WERI-Rb-1 (cell line): ENCODE results near the gene PLCXD3.

Experiments
- DNase-seq: peaks from one replicate; pipeline ENCODE4 v3.0.0-alpha.2; 2020
- H3K27ac ChIP-seq: fragments of 250-450 bp; sonication (Bioruptor Pico); 2 replicates; pipeline ENCODE4 v1.5.1; 2020; ENCODE audit warnings: mild to moderate bottlenecking, moderate library complexity
- H3K27me3 ChIP-seq: fragments of 250-450 bp; sonication (Bioruptor Pico); 2 replicates; pipeline ENCODE4 v1.5.1; 2021; ENCODE audit warnings: mild to moderate bottlenecking, low read depth, moderate library complexity; ENCODE audit not compliant: insufficient read depth, severe bottlenecking
- H3K36me3 ChIP-seq: fragments of 250-450 bp; sonication (Bioruptor Pico); 2 replicates; pipeline ENCODE4 v1.5.1; 2020; ENCODE audit warnings: mild to moderate bottlenecking, moderate library complexity
- H3K4me3 ChIP-seq: 2 replicates; pipeline ENCODE4 v1.5.1; 2011; ENCODE audit warnings: low read depth, mild to moderate bottlenecking, control low read depth, low read length
- H3K9me3 ChIP-seq: fragments of 250-450 bp; sonication (Bioruptor Pico); 2 replicates; pipeline ENCODE4 v1.5.1; 2021; ENCODE audit warnings: mild to moderate bottlenecking, moderate library complexity; ENCODE audit not compliant: severe bottlenecking
- TF ChIP-seq, protein P1 (sequence below): IDR thresholded peaks from 2 replicates; pipeline ENCODE4 v1.5.1; 2011; ENCODE audit warnings: low read depth, mild to moderate bottlenecking, control low read depth, inconsistent platforms, low read length

Gene PLCXD3

DNA sequence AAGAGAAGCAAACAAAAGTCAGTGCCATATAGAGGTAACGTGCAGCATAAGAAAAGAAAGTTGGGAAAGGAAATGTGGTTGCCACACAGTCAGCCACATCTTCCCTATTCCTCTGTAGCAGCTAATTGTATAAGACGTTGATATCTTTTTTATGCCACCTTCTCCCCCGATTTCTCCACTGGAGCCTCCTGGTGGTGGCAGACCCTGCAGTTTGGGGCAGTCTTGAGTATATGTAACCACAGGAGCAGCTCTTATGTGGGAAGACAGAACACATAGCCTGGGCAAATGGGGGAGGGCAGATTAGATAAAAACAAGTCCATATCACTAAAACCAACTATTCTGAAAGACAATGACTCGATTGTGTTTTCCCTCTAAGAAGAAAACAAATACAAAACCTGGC, 99.7 kb downstream of the PLCXD3 start:
- H3K9me3 ChIP-seq = no peaks in the 10 kb centered on the region
- H3K27me3 ChIP-seq = no peaks in the 10 kb centered on the region
- TF ChIP-seq, protein P1, sequence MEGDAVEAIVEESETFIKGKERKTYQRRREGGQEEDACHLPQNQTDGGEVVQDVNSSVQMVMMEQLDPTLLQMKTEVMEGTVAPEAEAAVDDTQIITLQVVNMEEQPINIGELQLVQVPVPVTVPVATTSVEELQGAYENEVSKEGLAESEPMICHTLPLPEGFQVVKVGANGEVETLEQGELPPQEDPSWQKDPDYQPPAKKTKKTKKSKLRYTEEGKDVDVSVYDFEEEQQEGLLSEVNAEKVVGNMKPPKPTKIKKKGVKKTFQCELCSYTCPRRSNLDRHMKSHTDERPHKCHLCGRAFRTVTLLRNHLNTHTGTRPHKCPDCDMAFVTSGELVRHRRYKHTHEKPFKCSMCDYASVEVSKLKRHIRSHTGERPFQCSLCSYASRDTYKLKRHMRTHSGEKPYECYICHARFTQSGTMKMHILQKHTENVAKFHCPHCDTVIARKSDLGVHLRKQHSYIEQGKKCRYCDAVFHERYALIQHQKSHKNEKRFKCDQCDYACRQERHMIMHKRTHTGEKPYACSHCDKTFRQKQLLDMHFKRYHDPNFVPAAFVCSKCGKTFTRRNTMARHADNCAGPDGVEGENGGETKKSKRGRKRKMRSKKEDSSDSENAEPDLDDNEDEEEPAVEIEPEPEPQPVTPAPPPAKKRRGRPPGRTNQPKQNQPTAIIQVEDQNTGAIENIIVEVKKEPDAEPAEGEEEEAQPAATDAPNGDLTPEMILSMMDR = no peak
- H3K36me3 ChIP-seq = no peaks in the 10 kb centered on the region
- H3K4me3 ChIP-seq = no peak overlapping the region
- DNase-seq = no peak
- H3K27ac ChIP-seq = no peak overlapping the region

DNA sequence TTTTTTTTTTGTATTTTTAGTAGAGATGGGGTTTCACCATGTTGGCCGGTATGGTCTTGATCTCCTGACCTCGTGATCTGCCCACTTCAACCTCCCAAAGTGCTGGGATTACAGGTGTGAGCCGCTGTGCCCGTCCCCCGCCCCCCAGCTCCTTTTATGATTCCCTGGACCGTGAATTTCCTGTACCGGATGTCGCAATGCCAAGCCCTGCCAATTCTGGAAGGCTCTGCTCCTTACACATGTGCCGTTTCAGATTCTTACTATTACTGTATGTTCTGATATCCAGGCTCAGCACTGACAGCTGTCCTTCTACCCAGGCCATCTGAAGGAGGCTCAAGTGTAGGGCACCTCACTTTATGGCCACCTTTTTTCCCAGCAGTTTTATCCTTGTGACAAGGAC, 100.1 kb downstream of the PLCXD3 start:
- Histone ChIP-seq H3K27me3 (no peaks in the 10 kb centered on the region), H3K36me3 (no peaks in the 10 kb centered on the region), H3K27ac (no peak overlapping the region), H3K9me3 (no peaks in the 10 kb centered on the region), H3K4me3 (no peak overlapping the region)
- TF ChIP-seq, protein P1 = no peak
- no peak for DNase-seq

DNA sequence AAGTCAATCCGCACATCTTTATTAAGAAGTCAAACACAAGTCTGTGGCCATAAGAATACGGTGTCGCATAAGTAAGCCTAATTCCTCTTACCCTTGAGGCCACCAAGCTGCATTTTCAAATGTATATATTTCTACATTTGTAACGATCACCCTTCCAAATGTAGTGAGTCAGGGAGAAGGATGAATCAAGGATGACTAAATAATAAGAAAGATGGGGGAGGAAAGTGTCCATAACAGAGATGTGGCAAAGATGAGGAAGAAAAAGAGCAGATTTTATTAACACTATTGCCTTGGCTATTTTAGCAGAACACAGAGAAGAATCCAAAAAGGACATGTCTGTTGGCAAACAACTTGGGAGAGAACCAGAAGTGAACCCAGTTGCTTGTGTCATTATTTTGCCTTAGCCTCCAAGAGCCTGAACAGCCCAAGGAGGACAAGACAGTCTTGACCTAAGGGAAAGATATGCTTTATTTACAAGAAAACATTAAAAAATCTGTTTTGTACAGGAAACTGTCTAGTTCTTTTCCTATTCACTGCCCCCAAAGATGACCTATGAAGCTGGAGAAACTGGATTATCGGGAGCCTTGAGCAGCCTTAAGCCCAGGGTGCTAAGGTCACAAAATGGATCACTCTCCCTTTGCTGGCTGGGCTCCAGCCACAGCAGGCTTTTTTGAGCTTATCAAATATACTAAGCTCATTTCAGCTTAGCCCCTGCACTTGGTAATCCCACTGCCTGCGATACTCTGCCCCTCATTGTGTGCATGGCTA, 101.5 kb downstream of the PLCXD3 start:
- no peaks in the 10 kb centered on the region for H3K9me3 ChIP-seq
- H3K4me3 ChIP-seq = no peak overlapping the region
- no peaks in the 10 kb centered on the region for H3K36me3 ChIP-seq
- H3K27me3 ChIP-seq = no peaks in the 10 kb centered on the region
- H3K27ac ChIP-seq = no peak overlapping the region
- TF ChIP-seq, protein P1 = no peak
- DNase-seq = peak; percentile 55

- no peak for DNase-seq
These were observed 103.5 kb downstream of the PLCXD3 start for GRCh38 chr5:41406936-41407335.

DNA sequence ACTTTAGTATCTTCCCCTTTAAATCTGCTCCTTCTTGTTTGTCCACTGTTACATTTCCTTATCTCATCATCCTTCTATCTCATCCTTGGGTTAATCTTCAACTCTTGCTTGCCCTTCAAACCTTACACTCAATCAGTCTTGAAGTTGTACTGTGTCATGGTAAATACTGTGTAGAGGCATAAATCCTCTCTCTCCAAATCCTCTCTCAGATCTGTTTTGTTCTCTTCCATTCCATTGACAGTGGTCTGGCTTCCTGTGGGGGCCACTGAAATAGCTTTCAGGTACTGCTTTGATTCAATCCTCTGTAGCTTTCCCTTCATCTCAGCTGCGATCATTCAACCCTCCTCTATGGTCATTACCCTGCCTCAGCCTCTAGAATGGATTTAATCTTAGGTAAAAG, 104.0 kb downstream of the PLCXD3 start:
- no peak for DNase-seq
- TF ChIP-seq, protein P1 = no peak
- Histone ChIP-seq H3K27ac (no peak overlapping the region), H3K27me3 (no peaks in the 10 kb centered on the region), H3K4me3 (no peak overlapping the region), H3K36me3 (no peaks in the 10 kb centered on the region), H3K9me3 (no peaks in the 10 kb centered on the region)

More at GRCh38 chr5:41406936-41407335, 103.5 kb downstream of the PLCXD3 start:
- no peak overlapping the region for H3K27ac ChIP-seq
- no peaks in the 10 kb centered on the region for H3K9me3 ChIP-seq
- TF ChIP-seq, protein P1 = no peak
- H3K27me3 ChIP-seq = no peaks in the 10 kb centered on the region
- H3K4me3 ChIP-seq = no peak overlapping the region
- H3K36me3 ChIP-seq = no peaks in the 10 kb centered on the region

- no peaks in the 10 kb centered on the region for H3K9me3 ChIP-seq
- TF ChIP-seq, protein P1 = no peak
- no peak for DNase-seq
- no peaks in the 10 kb centered on the region for H3K27me3 ChIP-seq
- H3K36me3 ChIP-seq = no peaks in the 10 kb centered on the region
- no peak overlapping the region for H3K4me3 ChIP-seq
- no peak overlapping the region for H3K27ac ChIP-seq
These were observed 105.6 kb downstream of the PLCXD3 start for GRCh38 chr5:41404757-41405156.
